T-helper 1 cell treated with Interleukin-12 subunit alpha and Interleukin-12 subunit beta and Interleukin-4 antibody, amounts not matched to agents 30 μg/mL and 1 μg/mL, for 36 hours (primary cell): ENCODE results near the gene PLXNA4.

Experiments
- H3K27ac Mint-ChIP-seq: one replicate; pipeline ENCODE4 v1.8.0; 2021; ENCODE audit warnings: mild to moderate bottlenecking, mixed read lengths
- H3K27me3 Mint-ChIP-seq: one replicate; pipeline ENCODE4 v1.8.0; 2021; ENCODE audit warnings: low read depth, mixed read lengths
- H3K36me3 Mint-ChIP-seq: one replicate; pipeline ENCODE4 v1.8.0; 2021; ENCODE audit warnings: low read depth, mixed read lengths
- H3K4me1 Mint-ChIP-seq: one replicate; pipeline ENCODE4 v1.8.0; 2021; ENCODE audit warnings: low read depth, mixed read lengths
- H3K4me3 Mint-ChIP-seq: one replicate; pipeline ENCODE4 v1.8.0; 2021; ENCODE audit warnings: mild to moderate bottlenecking, moderate library complexity, mixed read lengths
- H3K9me3 Mint-ChIP-seq: one replicate; pipeline ENCODE4 v1.8.0; 2021; ENCODE audit warnings: mixed read lengths

Gene PLXNA4

DNA sequence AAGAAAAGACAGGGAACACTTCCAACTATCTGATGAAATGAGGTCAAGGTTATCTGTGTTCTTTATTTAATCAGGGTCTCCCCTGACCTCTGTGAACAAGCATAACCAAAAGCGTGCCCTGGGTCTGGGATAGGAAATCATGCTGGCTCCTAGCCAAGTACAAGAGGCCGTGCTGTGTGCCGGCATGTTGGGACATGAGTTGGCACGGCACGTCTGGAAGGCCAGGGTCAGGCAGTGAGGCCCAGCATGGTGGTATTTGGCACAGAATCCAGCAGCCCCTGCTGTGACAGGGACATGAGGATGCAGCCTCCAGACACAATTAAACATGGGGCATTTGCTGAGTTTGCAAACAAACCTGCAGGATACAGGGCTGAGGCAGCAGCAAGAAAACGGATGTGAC lies 320.4 kb downstream of the PLXNA4 start:
- Mint-ChIP-seq H3K4me3 (no peak overlapping the region), H3K27me3 (no peaks in the 10 kb centered on the region), H3K9me3 (no peaks in the 10 kb centered on the region), H3K27ac (no peak overlapping the region), H3K4me1 (no peaks in the 10 kb centered on the region), H3K36me3 (no peaks in the 10 kb centered on the region)

- H3K27ac Mint-ChIP-seq, result no peak overlapping the region
- no peak overlapping the region for H3K4me3 Mint-ChIP-seq
- H3K4me1 Mint-ChIP-seq, result no peaks in the 10 kb centered on the region
- no peaks in the 10 kb centered on the region for H3K27me3 Mint-ChIP-seq
- H3K9me3 Mint-ChIP-seq, result no peaks in the 10 kb centered on the region
- no peaks in the 10 kb centered on the region for H3K36me3 Mint-ChIP-seq
Measured at GRCh38 chr7:132255115-132255797, 321.0 kb downstream of the PLXNA4 start.

DNA sequence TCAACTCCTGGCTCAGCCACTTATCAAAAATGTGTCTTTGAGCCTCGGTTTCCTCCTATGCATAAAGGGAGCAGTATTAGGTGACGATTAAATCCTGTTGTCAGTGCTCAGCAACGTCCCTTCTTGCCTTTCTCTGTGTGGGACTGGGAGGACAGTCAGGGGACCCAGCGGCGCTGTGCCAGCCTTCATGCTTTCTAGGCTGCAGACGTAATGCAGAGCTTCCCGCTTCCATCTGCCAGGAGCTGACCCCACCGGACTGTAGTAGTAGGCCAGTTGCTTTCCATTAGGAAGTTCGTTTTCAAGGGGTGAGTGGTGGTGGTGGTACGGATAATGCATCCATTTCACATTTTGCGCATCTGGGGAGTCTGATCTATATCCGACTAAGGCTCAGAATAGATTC lies 321.8 kb downstream of the PLXNA4 start:
- no peaks in the 10 kb centered on the region for H3K4me1 Mint-ChIP-seq
- no peak overlapping the region for H3K4me3 Mint-ChIP-seq
- H3K36me3 Mint-ChIP-seq, result no peaks in the 10 kb centered on the region
- no peak overlapping the region for H3K27ac Mint-ChIP-seq
- H3K27me3 Mint-ChIP-seq, result peaks cover 2% of the 10 kb centered on the region
- H3K9me3 Mint-ChIP-seq, result no peaks in the 10 kb centered on the region

- Mint-ChIP-seq H3K27ac (no peak overlapping the region), H3K9me3 (no peaks in the 10 kb centered on the region), H3K4me1 (no peaks in the 10 kb centered on the region), H3K27me3 (peaks cover 2% of the 10 kb centered on the region), H3K36me3 (no peaks in the 10 kb centered on the region), H3K4me3 (no peak overlapping the region)
Measured at GRCh38 chr7:132252793-132253100, 323.5 kb downstream of the PLXNA4 start.

- no peak overlapping the region for H3K27ac Mint-ChIP-seq
- no peaks in the 10 kb centered on the region for H3K36me3 Mint-ChIP-seq
- H3K4me3 Mint-ChIP-seq, result no peak overlapping the region
- H3K4me1 Mint-ChIP-seq, result no peaks in the 10 kb centered on the region
- H3K27me3 Mint-ChIP-seq, result peaks cover 5% of the 10 kb centered on the region
- peaks cover 2% of the 10 kb centered on the region for H3K9me3 Mint-ChIP-seq
Measured at GRCh38 chr7:132251327-132251659, 325.0 kb downstream of the PLXNA4 start.

- no peak overlapping the region for H3K27ac Mint-ChIP-seq
- H3K9me3 Mint-ChIP-seq, result peaks cover 5% of the 10 kb centered on the region
- no peak overlapping the region for H3K4me3 Mint-ChIP-seq
- peaks cover 8% of the 10 kb centered on the region for H3K27me3 Mint-ChIP-seq
- H3K4me1 Mint-ChIP-seq, result no peaks in the 10 kb centered on the region
- no peaks in the 10 kb centered on the region for H3K36me3 Mint-ChIP-seq
Measured at GRCh38 chr7:132250480-132251326, 325.6 kb downstream of the PLXNA4 start.

GRCh38 chr7:132249256-132249971 lies 326.9 kb downstream of the PLXNA4 start:
- no peaks in the 10 kb centered on the region for H3K4me1 Mint-ChIP-seq
- H3K27ac Mint-ChIP-seq, result no peak overlapping the region
- no peak overlapping the region for H3K4me3 Mint-ChIP-seq
- H3K27me3 Mint-ChIP-seq, result peaks cover 8% of the 10 kb centered on the region
- H3K9me3 Mint-ChIP-seq, result peaks cover 5% of the 10 kb centered on the region
- no peaks in the 10 kb centered on the region for H3K36me3 Mint-ChIP-seq

DNA sequence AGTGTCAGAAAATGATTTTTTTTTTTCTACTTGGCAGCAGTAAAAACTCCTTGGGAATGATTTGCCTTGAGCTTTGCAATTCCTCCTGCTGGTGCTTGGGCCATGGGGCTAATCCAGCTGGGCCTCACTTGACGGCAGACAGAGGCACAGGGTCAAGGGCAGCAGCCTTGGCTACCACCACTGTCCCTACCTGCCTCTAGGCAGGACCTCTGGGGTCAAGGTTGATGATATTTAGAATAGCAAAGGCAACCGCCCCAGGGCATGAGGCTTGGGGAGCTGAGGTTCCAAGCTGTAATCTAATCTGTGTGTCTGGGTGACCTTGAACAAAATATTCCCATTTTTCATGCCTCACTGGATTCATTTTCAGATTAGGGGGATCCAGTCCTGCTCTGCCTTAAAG lies 327.4 kb downstream of the PLXNA4 start:
- H3K4me3 Mint-ChIP-seq, result no peak overlapping the region
- H3K36me3 Mint-ChIP-seq, result no peaks in the 10 kb centered on the region
- H3K27ac Mint-ChIP-seq, result no peak overlapping the region
- H3K9me3 Mint-ChIP-seq, result peaks cover 5% of the 10 kb centered on the region
- no peaks in the 10 kb centered on the region for H3K4me1 Mint-ChIP-seq
- peaks cover 8% of the 10 kb centered on the region for H3K27me3 Mint-ChIP-seq

- H3K4me3 Mint-ChIP-seq, result no peak overlapping the region
- peaks cover 5% of the 10 kb centered on the region for H3K9me3 Mint-ChIP-seq
- no peak overlapping the region for H3K27ac Mint-ChIP-seq
- H3K36me3 Mint-ChIP-seq, result no peaks in the 10 kb centered on the region
- no peaks in the 10 kb centered on the region for H3K4me1 Mint-ChIP-seq
- peaks cover 8% of the 10 kb centered on the region for H3K27me3 Mint-ChIP-seq
Measured at GRCh38 chr7:132247995-132248618, 328.2 kb downstream of the PLXNA4 start.

- no peaks in the 10 kb centered on the region for H3K36me3 Mint-ChIP-seq
- H3K27me3 Mint-ChIP-seq, result peaks cover 8% of the 10 kb centered on the region
Measured at GRCh38 chr7:132246591-132246990, 329.7 kb downstream of the PLXNA4 start.

GRCh38 chr7:132245539-132245938 lies 330.7 kb downstream of the PLXNA4 start:
- Mint-ChIP-seq H3K9me3 (peaks cover 5% of the 10 kb centered on the region), H3K36me3 (no peaks in the 10 kb centered on the region), H3K27ac (no peak overlapping the region), H3K4me1 (no peaks in the 10 kb centered on the region), H3K27me3 (peaks cover 8% of the 10 kb centered on the region), H3K4me3 (no peak overlapping the region)

More at GRCh38 chr7:132246591-132246990, 329.7 kb downstream of the PLXNA4 start:
- Mint-ChIP-seq H3K4me3 (no peak overlapping the region), H3K27ac (no peak overlapping the region), H3K4me1 (no peaks in the 10 kb centered on the region), H3K9me3 (peaks cover 5% of the 10 kb centered on the region)

- Mint-ChIP-seq H3K36me3 (no peaks in the 10 kb centered on the region), H3K4me1 (no peaks in the 10 kb centered on the region), H3K4me3 (no peak overlapping the region), H3K27me3 (peaks cover 6% of the 10 kb centered on the region), H3K27ac (no peak overlapping the region), H3K9me3 (peaks cover 5% of the 10 kb centered on the region)
Measured at GRCh38 chr7:132244903-132245480, 331.3 kb downstream of the PLXNA4 start.

DNA sequence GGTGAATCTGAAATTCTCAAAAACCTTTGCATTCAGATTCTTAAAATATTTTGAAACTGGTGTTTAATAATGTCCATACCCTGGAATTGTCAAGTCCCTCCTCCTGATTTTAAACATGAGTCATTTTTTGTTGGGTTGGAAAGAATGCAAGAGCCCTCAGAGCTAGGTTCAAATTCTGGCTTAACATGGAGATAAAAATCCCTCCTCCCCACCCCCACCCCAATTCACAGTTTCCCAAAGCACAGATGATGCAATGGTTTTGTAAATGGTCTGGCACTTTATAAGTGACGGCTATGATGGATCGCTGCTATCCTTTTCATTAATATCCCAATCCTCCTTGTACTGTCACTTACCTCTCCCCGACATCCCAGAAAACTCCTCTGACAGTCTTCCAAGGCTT lies 332.8 kb downstream of the PLXNA4 start:
- Mint-ChIP-seq H3K9me3 (peaks cover 5% of the 10 kb centered on the region), H3K36me3 (no peaks in the 10 kb centered on the region), H3K27ac (no peak overlapping the region), H3K27me3 (peaks cover 6% of the 10 kb centered on the region), H3K4me1 (no peaks in the 10 kb centered on the region), H3K4me3 (no peak overlapping the region)

- Mint-ChIP-seq H3K27ac (no peak overlapping the region), H3K27me3 (peaks cover 6% of the 10 kb centered on the region), H3K9me3 (peaks cover 5% of the 10 kb centered on the region), H3K4me3 (no peak overlapping the region), H3K4me1 (no peaks in the 10 kb centered on the region), H3K36me3 (no peaks in the 10 kb centered on the region)
Measured at GRCh38 chr7:132243051-132243450, 333.2 kb downstream of the PLXNA4 start.
